ENCODE measurements around the gene TMEM238L. TPM values are rescaled to one million over a fixed set of nuclear protein-coding genes. Genes with fewer than 3 reads are reported as not detected.

The TMEM238L gene
- total RNA-seq, 6 experiments from 2014 or later = not detected

DNA sequence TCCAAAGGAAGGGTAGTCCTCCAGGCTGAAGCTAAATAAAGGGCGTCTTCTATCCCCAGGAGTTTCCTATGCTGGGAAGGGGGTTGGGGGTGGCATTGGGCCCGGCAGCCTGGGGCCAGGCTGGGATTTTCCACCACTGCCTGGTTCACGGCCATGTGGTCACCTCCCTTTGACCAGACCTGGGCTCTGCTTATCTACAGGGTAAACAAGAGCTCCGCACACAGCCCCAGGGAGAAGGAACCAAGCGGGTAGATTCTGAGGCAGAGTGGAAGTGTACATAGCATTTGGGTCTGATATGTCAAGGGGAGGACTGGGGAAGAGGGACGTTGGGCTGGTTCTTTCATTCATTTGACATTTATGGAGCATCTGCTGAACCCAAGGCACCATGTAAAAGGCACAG, 46.8 kb downstream of the TMEM238L start:
- H3K9me3 Mint-ChIP-seq = no peaks in the 10 kb centered on the region
- H3K36me3 Mint-ChIP-seq (ENCODE audit: low read depth) = no peaks in the 10 kb centered on the region
- no peak overlapping the region for H3K4me3 Mint-ChIP-seq
- H3K27me3 Mint-ChIP-seq (ENCODE audit: insufficient read depth) = peaks cover 9% of the 10 kb centered on the region; the same call in 1 of the 2 replicates
- H3K4me1 Mint-ChIP-seq (ENCODE audit: low read depth) = no peaks in the 10 kb centered on the region
- no peak for DNase-seq
- TF ChIP-seq, protein P1, sequence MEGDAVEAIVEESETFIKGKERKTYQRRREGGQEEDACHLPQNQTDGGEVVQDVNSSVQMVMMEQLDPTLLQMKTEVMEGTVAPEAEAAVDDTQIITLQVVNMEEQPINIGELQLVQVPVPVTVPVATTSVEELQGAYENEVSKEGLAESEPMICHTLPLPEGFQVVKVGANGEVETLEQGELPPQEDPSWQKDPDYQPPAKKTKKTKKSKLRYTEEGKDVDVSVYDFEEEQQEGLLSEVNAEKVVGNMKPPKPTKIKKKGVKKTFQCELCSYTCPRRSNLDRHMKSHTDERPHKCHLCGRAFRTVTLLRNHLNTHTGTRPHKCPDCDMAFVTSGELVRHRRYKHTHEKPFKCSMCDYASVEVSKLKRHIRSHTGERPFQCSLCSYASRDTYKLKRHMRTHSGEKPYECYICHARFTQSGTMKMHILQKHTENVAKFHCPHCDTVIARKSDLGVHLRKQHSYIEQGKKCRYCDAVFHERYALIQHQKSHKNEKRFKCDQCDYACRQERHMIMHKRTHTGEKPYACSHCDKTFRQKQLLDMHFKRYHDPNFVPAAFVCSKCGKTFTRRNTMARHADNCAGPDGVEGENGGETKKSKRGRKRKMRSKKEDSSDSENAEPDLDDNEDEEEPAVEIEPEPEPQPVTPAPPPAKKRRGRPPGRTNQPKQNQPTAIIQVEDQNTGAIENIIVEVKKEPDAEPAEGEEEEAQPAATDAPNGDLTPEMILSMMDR (IDR thresholded peaks at IDR 0.05) = no peak
- H3K27ac Mint-ChIP-seq = no peak overlapping the region

- no peak for DNase-seq
- Mint-ChIP-seq H3K4me1 (ENCODE audit: low read depth) (no peaks in the 10 kb centered on the region), H3K27me3 (ENCODE audit: insufficient read depth) (peaks cover 9% of the 10 kb centered on the region; the same call in 1 of the 2 replicates), H3K9me3 (no peaks in the 10 kb centered on the region), H3K27ac (no peak overlapping the region), H3K36me3 (ENCODE audit: low read depth) (no peaks in the 10 kb centered on the region), H3K4me3 (no peak overlapping the region)
- TF ChIP-seq, protein P1 (IDR thresholded peaks at IDR 0.05) = no peak
These were observed 47.3 kb downstream of the TMEM238L start for GRCh38 chr17:10756619-10757018.

GRCh38 chr17:10756185-10756584, 47.7 kb downstream of the TMEM238L start:
- TF ChIP-seq, protein P1 (IDR thresholded peaks at IDR 0.05) = no peak
- peaks cover 9% of the 10 kb centered on the region; the same call in 1 of the 2 replicates for H3K27me3 Mint-ChIP-seq (ENCODE audit: insufficient read depth)
- no peak overlapping the region for H3K27ac Mint-ChIP-seq
- H3K36me3 Mint-ChIP-seq (ENCODE audit: low read depth) = no peaks in the 10 kb centered on the region
- no peaks in the 10 kb centered on the region for H3K4me1 Mint-ChIP-seq (ENCODE audit: low read depth)
- no peak for DNase-seq
- H3K9me3 Mint-ChIP-seq = no peaks in the 10 kb centered on the region
- H3K4me3 Mint-ChIP-seq = no peak overlapping the region

GRCh38 chr17:10755592-10756127, 48.2 kb downstream of the TMEM238L start:
- Mint-ChIP-seq H3K4me3 (no peak overlapping the region), H3K27me3 (ENCODE audit: insufficient read depth) (peaks cover 9% of the 10 kb centered on the region; the same call in 1 of the 2 replicates), H3K36me3 (ENCODE audit: low read depth) (no peaks in the 10 kb centered on the region), H3K4me1 (ENCODE audit: low read depth) (no peaks in the 10 kb centered on the region), H3K27ac (no peak overlapping the region), H3K9me3 (no peaks in the 10 kb centered on the region)
- no peak for DNase-seq
- TF ChIP-seq, protein P1 (IDR thresholded peaks at IDR 0.05) = no peak

DNA sequence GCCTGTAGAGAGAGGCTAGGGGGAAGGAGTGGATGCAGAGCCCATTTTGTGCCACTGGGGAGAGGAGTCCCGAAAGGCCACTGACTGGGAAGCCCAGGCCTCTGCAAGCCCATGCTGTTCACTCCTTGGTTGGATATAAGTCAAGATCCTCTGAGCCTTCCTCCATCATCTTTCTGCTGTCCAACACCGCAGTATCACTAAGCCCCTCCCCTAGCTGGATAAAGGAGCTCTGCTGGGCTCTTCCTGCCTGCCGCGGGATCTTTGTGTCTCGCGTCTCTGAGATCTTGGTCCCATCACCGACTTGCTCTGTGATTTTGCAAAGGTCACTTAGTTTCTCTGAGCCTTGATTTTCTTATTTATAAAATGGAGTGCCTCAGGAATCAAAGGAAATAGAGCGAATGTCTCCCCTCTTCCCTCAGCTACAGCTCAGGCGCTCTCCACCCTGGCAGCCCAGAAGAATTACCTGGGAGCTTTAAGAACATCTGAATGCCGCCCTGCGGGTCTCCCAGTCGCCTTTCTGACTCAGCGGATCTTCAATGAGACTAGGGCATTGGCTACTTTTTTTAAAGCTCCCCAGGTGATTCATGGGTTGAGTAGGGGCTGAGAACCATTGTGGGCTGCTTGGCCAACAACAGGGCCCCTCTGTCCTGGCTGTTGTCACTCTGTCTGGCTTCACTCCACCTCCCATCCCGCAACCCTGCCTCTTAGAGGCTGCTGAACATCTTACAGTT, 48.9 kb downstream of the TMEM238L start:
- Mint-ChIP-seq H3K9me3 (no peaks in the 10 kb centered on the region), H3K4me3 (no peak overlapping the region), H3K36me3 (ENCODE audit: low read depth) (no peaks in the 10 kb centered on the region), H3K27ac (no peak overlapping the region), H3K4me1 (ENCODE audit: low read depth) (no peaks in the 10 kb centered on the region), H3K27me3 (ENCODE audit: insufficient read depth) (peaks cover 12% of the 10 kb centered on the region; the same call in 1 of the 2 replicates)
- DNase-seq = no peak
- TF ChIP-seq, protein P1 (IDR thresholded peaks at IDR 0.05) = no peak
